ENCODE measurements around the gene CHL1.

DNA sequence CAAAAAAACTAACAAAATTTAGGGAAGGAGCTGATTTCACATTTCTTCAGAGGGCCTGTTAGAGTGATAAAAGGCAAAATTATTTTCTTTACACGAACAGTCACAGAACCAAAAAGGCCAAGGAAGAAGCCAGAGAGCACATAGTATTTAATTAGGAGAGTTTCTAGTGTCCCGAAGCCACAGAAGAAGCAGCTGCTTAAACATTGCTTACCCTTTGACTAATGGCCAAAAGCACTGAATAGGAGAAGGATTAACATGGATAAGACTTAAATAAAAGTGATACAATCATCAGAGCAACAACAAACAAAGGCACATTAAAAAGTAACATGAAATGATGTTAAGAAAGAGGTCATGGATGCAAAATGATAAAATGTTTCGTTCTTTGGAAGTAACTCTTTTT lies 98.6 kb downstream of the CHL1 start:
- TF ChIP-seq, protein P1, sequence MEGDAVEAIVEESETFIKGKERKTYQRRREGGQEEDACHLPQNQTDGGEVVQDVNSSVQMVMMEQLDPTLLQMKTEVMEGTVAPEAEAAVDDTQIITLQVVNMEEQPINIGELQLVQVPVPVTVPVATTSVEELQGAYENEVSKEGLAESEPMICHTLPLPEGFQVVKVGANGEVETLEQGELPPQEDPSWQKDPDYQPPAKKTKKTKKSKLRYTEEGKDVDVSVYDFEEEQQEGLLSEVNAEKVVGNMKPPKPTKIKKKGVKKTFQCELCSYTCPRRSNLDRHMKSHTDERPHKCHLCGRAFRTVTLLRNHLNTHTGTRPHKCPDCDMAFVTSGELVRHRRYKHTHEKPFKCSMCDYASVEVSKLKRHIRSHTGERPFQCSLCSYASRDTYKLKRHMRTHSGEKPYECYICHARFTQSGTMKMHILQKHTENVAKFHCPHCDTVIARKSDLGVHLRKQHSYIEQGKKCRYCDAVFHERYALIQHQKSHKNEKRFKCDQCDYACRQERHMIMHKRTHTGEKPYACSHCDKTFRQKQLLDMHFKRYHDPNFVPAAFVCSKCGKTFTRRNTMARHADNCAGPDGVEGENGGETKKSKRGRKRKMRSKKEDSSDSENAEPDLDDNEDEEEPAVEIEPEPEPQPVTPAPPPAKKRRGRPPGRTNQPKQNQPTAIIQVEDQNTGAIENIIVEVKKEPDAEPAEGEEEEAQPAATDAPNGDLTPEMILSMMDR (conservative IDR thresholded peaks at IDR 0.05; ENCODE audit: low read depth, low read length) = no peak
- TF ChIP-seq EZH2 (IDR thresholded peaks at IDR 0.05; ENCODE audit: borderline replicate concordance, low read depth, low read length, poor library complexity, severe bottlenecking) = no peak
